Calu3 (cell line): ENCODE measurements around the gene CRACR2B. TPM values are rescaled to one million over a fixed set of nuclear protein-coding genes. Genes with fewer than 3 reads are reported as not detected.

Experiments
- BruUV-seq: library from RNA; stranded (reverse); fragments of 400-500 nt; replicated peaks from 2 replicates; lab custom pipeline; 2021; lab: Mats Ljungman, UMichigan
- CTCF ChIA-PET: fragments of 300-600 bp; sonication (Branson Sonifier 250); formaldehyde crosslinking; loops from one replicate; lab custom pipeline; 2022; ENCODE audit warnings: antibody characterized with exemption; lab: Charles Lee
- DNase-seq: peaks from one replicate; pipeline ENCODE4 v3.0.0; 2022
- H3K27ac Mint-ChIP-seq: one replicate; pipeline ENCODE4 v1.8.0; 2022; ENCODE audit warnings: mixed read lengths; ENCODE audit not compliant: unreplicated experiment
- H3K27me3 Mint-ChIP-seq: one replicate; pipeline ENCODE4 v1.8.0; 2022; ENCODE audit warnings: mixed read lengths; ENCODE audit not compliant: unreplicated experiment
- H3K36me3 Mint-ChIP-seq: one replicate; pipeline ENCODE4 v1.8.0; 2022; ENCODE audit warnings: mild to moderate bottlenecking, moderate library complexity, mixed read lengths; ENCODE audit not compliant: insufficient read depth, unreplicated experiment
- H3K4me1 Mint-ChIP-seq: one replicate; pipeline ENCODE4 v1.8.0; 2022; ENCODE audit warnings: mild to moderate bottlenecking, low read depth, mixed read lengths; ENCODE audit not compliant: unreplicated experiment
- H3K4me3 Mint-ChIP-seq: one replicate; pipeline ENCODE4 v1.8.0; 2022; ENCODE audit warnings: mild to moderate bottlenecking, low read depth, moderate library complexity, mixed read lengths; ENCODE audit not compliant: unreplicated experiment
- H3K9me3 Mint-ChIP-seq: one replicate; pipeline ENCODE4 v1.8.0; 2022; ENCODE audit warnings: low read depth, mixed read lengths; ENCODE audit not compliant: unreplicated experiment
- CTCF ChIP-seq: fragments of 200-600 bp; IDR thresholded peaks from one replicate; pipeline ENCODE4 v1.8.0; 2022; ENCODE audit warnings: antibody characterized with exemption; ENCODE audit not compliant: unreplicated experiment
- intact Hi-C: fragments of 100-400 bp; cut with micrococcal nuclease; formaldehyde crosslinking; loops from one replicate; pipeline ENCODE4 v1.10.0; 2022; ENCODE audit not compliant: unreplicated experiment
- total RNA-seq: library from RNA; stranded (reverse); gene quantifications from 2 replicates; pipeline ENCODE4 v1.2.3, GENCODE V29; 2022

Gene CRACR2B
- total RNA-seq, 1 experiment from 2014 or later = 33.4 TPM

GRCh38 chr11:818396-819128 is 9.2 kb upstream of the CRACR2B start, which contains the start of gene PNPLA2:
PNPLA2 (plus strand) TSS chr11:818914; CDS start chr11:819719, 805 bp downstream.
- peaks cover 9% of the 10 kb centered on the region for H3K4me1 Mint-ChIP-seq
- DNase-seq = peak; percentile 79
- no peaks in the 10 kb centered on the region for H3K9me3 Mint-ChIP-seq
- H3K36me3 Mint-ChIP-seq = peaks cover 76% of the 10 kb centered on the region
- BruUV-seq = no TSS peak
- intact Hi-C loops = no loop called here
- H3K27ac Mint-ChIP-seq = peak within 1 kb of the TSS; percentile 88
- TF ChIP-seq CTCF = no peak
- CTCF ChIA-PET = interaction anchor here (0.6 to 1.7 kb wide), 6 partner anchors 8 to 962 kb away, joined by 3 to 9 read pairs (median 4); no protein-coding TSS in a partner anchor
- H3K4me3 Mint-ChIP-seq = peak within 1 kb of the TSS; percentile 77
- H3K27me3 Mint-ChIP-seq = no peaks in the 10 kb centered on the region

- Mint-ChIP-seq H3K27ac (peak overlapping the region; percentile 88), H3K36me3 (peaks cover 76% of the 10 kb centered on the region), H3K27me3 (no peaks in the 10 kb centered on the region), H3K4me3 (peak overlapping the region; percentile 77), H3K4me1 (peaks cover 9% of the 10 kb centered on the region), H3K9me3 (no peaks in the 10 kb centered on the region)
- peak; percentile 93 for DNase-seq
- intact Hi-C loops = no loop called here
- BruUV-seq = no TSS peak
- no peak for TF ChIP-seq CTCF
- CTCF ChIA-PET = interaction anchor here (0.6 to 1.7 kb wide), 7 partner anchors 9 to 961 kb away, joined by 3 to 9 read pairs (median 5); partner anchors contain the start of genes RPLP2 and TSPAN4
Observed at GRCh38 chr11:819129-819931, 8.4 kb upstream of the CRACR2B start.

- no peak for TF ChIP-seq CTCF
- Mint-ChIP-seq H3K27me3 (no peaks in the 10 kb centered on the region), H3K36me3 (peaks cover 76% of the 10 kb centered on the region), H3K4me1 (peaks cover 14% of the 10 kb centered on the region), H3K4me3 (peak overlapping the region; percentile 77), H3K9me3 (no peaks in the 10 kb centered on the region), H3K27ac (peak overlapping the region; percentile 88)
- TSS peak; percentile 47 for BruUV-seq
- intact Hi-C loops = no loop called here
- peak; percentile 93 for DNase-seq
- CTCF ChIA-PET = interaction anchor here (0.7 to 1.7 kb wide), 6 partner anchors 9 to 24 kb away, joined by 3 to 9 read pairs (median 5); partner anchors contain the start of genes RPLP2 and TSPAN4
Observed at GRCh38 chr11:819943-820649, 7.6 kb upstream of the CRACR2B start.
